Ectodermal cell (in vitro differentiated cells): ENCODE data around the gene RASSF8.

Experiments used
- H3K27ac ChIP-seq: 2 replicates; pipeline ENCODE4 v1.7.0; 2013; ENCODE audit warnings: mild to moderate bottlenecking, low read depth, low read length; ENCODE audit not compliant: insufficient read depth, poor library complexity, severe bottlenecking
- H3K27me3 ChIP-seq: 2 replicates; pipeline ENCODE4 v1.7.0; 2013; ENCODE audit warnings: mild to moderate bottlenecking, low read length; ENCODE audit not compliant: insufficient read depth, control insufficient read depth, poor library complexity, severe bottlenecking
- H3K36me3 ChIP-seq: one replicate; pipeline ENCODE4 v1.7.0; 2013; ENCODE audit warnings: low read length; ENCODE audit not compliant: control insufficient read depth, insufficient read depth
- H3K4me1 ChIP-seq: one replicate; pipeline ENCODE4 v1.7.0; 2013; ENCODE audit warnings: low read length; ENCODE audit not compliant: control insufficient read depth, insufficient read depth
- H3K4me3 ChIP-seq: 2 replicates; pipeline ENCODE4 v1.7.0; 2013; ENCODE audit warnings: low read depth, low read length, control low read depth; ENCODE audit not compliant: insufficient read depth
- H3K9me3 ChIP-seq: 2 replicates; pipeline ENCODE4 v1.7.0; 2013; ENCODE audit warnings: mild to moderate bottlenecking, low read length, moderate library complexity; ENCODE audit not compliant: control insufficient read depth
- WGBS, 2 experiments: methylation state at CpG; one replicate each; pipeline ENCODE4 v1.1.7; 2013; ENCODE audit warnings: missing lambda C conversion rate in 2 of 2; 5-methylcytosine and 5-hydroxymethylcytosine counted together

RASSF8 gene

DNA sequence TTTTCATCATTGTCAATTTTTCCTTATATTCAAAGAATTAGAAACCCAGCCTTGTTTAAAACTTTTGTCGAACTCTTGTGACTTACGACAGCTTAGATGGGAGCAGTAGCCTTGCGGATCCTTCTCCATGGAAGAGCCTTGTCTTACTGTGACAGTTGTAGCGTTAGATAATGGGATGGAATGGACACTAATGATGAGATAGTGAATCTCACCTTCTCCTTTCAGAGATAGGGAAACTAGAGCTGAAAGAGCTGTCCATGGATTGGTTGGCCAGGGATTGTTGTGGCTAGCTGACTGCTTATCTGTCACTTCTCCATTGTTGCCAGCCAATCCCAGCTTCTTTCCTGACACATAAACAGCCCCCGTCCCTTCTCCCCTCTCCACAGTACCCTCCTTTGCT lies 107.0 kb downstream of the RASSF8 start:
- 96 to 98% methylated on average over 5 of the region's 5 CpGs for WGBS, 2 experiments
- Histone ChIP-seq H3K27me3 (no peaks in the 10 kb centered on the region), H3K36me3 (no peaks in the 10 kb centered on the region), H3K9me3 (no peaks in the 10 kb centered on the region), H3K4me1 (no peaks in the 10 kb centered on the region), H3K27ac (no peak overlapping the region), H3K4me3 (no peak overlapping the region)

DNA sequence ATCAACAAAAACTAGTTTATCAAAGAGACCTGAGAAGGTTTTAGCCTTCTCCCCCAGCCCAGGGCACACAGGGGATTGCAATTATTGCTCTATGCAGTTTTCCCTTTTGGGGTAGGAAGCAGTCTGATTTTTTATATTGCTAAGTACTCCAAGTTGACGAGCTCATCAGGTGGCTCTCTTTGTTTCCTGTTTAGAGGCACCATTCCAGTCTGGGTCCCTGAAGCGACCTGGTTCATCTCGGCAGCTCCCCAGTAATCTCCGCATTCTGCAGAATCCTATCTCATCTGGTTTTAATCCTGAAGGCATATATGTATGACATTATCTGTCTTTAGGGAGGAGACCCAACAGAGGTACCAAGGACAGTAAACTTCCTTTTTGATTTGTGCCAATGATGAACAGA lies 110.0 kb downstream of the RASSF8 start:
- no peaks in the 10 kb centered on the region for H3K4me1 ChIP-seq
- 81 to 86% methylated on average over 4 of the region's 4 CpGs for WGBS, 2 experiments
- no peaks in the 10 kb centered on the region for H3K27me3 ChIP-seq
- H3K4me3 ChIP-seq, result no peak overlapping the region
- H3K9me3 ChIP-seq, result no peaks in the 10 kb centered on the region
- no peak overlapping the region for H3K27ac ChIP-seq
- H3K36me3 ChIP-seq, result no peaks in the 10 kb centered on the region

DNA sequence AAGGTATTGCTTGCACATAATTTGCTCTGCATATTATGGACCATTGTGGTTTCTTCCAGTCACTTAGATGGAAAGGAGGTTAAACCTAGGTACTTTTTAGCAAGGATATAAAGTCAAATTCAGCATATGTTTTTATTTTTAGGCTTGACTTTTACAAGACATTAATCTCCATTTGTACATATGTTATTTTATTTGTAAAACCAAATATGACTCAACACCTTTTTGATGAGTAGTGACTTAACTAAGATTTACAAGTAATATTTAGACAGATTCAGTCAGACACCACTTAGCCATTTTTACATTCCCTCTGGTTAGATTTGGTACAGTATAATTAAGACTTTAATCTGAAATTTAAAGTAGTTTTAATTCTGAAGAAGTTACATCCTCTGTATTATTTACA lies 111.3 kb downstream of the RASSF8 start:
- H3K27me3 ChIP-seq, result no peaks in the 10 kb centered on the region

DNA sequence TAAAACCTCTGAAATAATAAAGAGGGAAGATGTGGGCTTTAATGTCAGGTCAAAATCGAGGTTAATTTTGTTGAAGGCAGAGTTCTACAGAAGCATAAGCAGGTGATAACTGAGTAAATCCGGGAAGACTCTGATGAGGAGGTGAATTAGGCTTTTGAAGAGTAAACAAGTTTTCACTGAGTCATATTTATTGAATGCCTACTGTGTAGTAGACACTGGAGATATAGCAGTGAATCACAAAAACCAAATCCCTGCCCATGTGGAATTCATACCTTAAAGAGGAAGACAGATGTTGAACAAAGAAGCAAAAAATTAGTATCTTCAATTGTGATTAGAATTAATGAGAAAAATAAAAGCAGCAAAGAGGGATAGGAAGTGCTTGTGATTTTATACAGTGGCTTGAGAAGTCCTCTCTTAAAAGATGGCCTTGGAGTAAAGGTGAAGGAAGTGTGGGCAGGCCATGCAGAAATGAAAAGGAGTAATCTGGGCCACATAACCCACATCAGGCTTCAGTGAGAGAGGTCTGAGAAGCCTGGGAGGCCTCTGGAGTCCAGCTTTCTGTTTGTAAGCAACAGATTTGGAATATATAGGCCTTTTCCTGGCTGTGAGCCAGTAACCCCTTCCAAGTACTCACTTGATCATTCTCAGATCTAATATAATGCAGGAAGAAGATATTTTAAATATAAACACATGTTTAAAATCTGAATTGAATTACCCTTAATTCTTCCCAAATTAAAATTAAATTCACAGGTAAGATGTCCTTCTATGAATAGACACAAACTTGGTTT lies 119.6 kb downstream of the RASSF8 start:
- Histone ChIP-seq H3K9me3 (no peaks in the 10 kb centered on the region), H3K27ac (no peak overlapping the region), H3K27me3 (no peaks in the 10 kb centered on the region), H3K36me3 (no peaks in the 10 kb centered on the region), H3K4me3 (no peak overlapping the region), H3K4me1 (no peaks in the 10 kb centered on the region)
- 92 to 95% methylated on average over 2 of the region's 2 CpGs for WGBS, 2 experiments

More for the DNA sequence above, 111.3 kb downstream of the RASSF8 start:
- H3K4me1 ChIP-seq, result no peaks in the 10 kb centered on the region
- no peaks in the 10 kb centered on the region for H3K9me3 ChIP-seq
- H3K36me3 ChIP-seq, result no peaks in the 10 kb centered on the region
- no peak overlapping the region for H3K4me3 ChIP-seq
- H3K27ac ChIP-seq, result no peak overlapping the region

DNA sequence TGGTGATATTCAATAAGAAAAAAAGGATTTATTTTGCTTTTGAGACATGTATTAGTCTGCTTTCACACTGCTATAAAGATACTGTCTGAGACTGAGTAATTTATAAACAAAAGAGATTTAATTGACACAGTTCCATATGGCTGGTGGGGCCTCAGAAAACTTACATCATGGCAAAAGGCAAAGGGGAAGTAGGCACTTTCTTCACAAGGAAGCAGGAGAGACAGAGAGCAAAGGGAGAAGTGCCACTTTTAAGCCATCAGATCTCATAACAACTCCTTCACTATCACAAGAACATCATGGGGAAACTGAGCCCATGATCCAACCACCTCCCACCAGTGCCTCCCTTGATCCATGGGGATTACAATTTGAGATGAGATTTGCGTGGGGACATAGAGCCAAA lies 122.4 kb downstream of the RASSF8 start:
- H3K27me3 ChIP-seq, result no peaks in the 10 kb centered on the region
- WGBS, 2 experiments, result 95 to 96% methylated on average over 1 of the region's 1 CpG
- H3K36me3 ChIP-seq, result no peaks in the 10 kb centered on the region
- no peaks in the 10 kb centered on the region for H3K9me3 ChIP-seq
- H3K27ac ChIP-seq, result no peak overlapping the region
- no peak overlapping the region for H3K4me3 ChIP-seq
- H3K4me1 ChIP-seq, result no peaks in the 10 kb centered on the region

DNA sequence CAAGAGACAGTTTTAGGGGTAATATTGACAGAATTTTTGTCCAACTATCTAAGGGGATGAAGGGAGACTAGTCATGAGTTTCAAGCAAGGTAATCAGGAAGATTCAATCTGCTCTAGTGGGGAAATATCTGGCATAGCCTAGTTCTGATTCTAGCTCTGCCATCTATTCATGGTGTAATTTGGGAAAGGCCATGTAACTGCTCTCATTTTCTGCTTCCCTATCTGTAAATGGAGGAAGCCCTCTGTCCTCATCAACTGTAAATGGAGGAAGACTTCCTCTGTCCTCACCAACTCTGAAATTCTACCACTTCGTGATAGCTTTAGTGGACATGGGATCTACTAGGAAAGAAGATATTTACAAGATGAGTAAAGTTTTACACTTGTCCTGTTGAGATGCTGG lies 128.5 kb downstream of the RASSF8 start:
- no peak overlapping the region for H3K27ac ChIP-seq
- no peak overlapping the region for H3K4me3 ChIP-seq
- H3K9me3 ChIP-seq, result no peaks in the 10 kb centered on the region
- H3K4me1 ChIP-seq, result no peaks in the 10 kb centered on the region
- WGBS, 2 experiments, result 89 to 100% methylated on average over 1 of the region's 1 CpG
- H3K36me3 ChIP-seq, result no peaks in the 10 kb centered on the region
- no peaks in the 10 kb centered on the region for H3K27me3 ChIP-seq

DNA sequence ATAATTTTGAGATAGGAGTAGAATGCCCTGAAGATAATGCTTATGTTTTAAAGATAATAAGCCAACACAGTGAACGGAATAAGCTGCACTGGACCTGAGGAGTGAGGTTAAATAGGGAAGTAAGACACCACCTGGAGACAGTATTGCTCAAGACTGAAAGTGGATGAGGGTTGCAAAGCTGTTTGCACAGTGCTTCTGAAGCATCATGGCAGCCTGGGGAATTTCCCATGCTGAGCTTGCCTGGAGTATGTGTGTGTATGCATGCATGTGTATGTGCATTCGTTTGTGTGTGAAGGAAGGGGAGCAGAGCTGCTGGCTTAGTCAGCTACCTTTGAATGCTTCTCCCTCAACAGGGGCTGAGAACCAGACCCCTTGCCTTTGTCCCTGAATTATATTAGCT lies 130.5 kb downstream of the RASSF8 start:
- H3K4me1 ChIP-seq, result no peaks in the 10 kb centered on the region

DNA sequence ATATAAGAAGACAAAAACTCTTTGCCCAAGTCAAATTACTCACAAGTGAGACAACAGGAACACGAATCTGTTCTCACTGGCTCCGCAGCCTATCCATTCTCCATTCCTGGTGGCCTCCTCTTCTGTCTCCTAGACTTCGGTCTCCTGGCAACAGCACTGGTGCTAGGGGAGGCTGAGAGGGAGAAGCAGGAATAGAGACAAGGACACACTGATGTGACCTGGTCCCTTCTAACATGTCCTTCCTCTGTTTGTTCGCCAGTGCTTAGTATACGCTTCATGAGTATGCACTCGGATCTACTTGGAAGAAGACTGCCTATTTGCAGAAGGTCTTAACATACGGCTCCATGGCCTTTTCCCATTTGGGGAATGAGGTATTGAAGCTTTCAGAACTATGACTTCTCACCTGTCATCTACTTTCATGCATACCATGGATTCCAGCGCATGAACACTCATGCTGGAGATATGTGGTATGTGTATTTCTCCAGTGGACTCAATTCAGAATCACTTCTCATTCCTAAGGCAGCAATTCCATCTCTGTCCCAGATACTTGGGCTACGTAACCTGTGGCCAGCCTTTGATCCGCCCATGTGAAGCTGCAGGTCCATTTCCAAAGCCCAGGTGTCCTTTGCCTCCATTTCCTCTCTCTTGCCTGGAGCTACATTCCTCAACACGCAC lies 132.5 kb downstream of the RASSF8 start:
- no peaks in the 10 kb centered on the region for H3K36me3 ChIP-seq
- no peak overlapping the region for H3K4me3 ChIP-seq
- H3K9me3 ChIP-seq, result no peaks in the 10 kb centered on the region
- no peak overlapping the region for H3K27ac ChIP-seq
- WGBS, 2 experiments, result 89% methylated on average over 10 to 11 of the region's 11 CpGs
- H3K4me1 ChIP-seq, result no peaks in the 10 kb centered on the region
- H3K27me3 ChIP-seq, result no peaks in the 10 kb centered on the region

More for the DNA sequence above, 130.5 kb downstream of the RASSF8 start:
- Histone ChIP-seq H3K27ac (no peak overlapping the region), H3K9me3 (no peaks in the 10 kb centered on the region), H3K4me3 (no peak overlapping the region), H3K27me3 (no peaks in the 10 kb centered on the region), H3K36me3 (no peaks in the 10 kb centered on the region)
- 82 to 89% methylated on average over 2 of the region's 2 CpGs for WGBS, 2 experiments

DNA sequence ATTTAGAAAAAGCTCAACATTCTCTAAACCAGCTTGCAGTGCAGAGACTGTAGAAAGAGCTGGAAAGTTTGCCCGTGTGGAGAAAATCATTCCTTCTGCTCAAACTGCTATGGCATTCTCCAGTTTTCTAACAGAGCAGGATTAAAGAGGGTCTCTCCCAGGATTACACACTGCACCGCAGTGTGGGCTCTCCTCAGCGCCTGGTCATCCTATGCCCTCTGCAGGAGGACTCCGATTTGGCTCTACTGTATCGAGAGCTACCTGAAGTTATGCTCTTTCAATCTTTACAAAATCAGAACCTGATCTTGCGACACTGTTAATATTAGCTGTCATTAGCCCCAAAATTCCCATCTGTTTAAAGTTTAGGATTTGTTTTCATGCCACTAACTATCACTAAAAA lies 133.3 kb downstream of the RASSF8 start:
- Histone ChIP-seq H3K27me3 (no peaks in the 10 kb centered on the region), H3K4me1 (no peaks in the 10 kb centered on the region), H3K4me3 (no peak overlapping the region), H3K36me3 (no peaks in the 10 kb centered on the region), H3K27ac (no peak overlapping the region), H3K9me3 (no peaks in the 10 kb centered on the region)
- WGBS, 2 experiments, result 66 to 71% methylated on average over 6 of the region's 6 CpGs

DNA sequence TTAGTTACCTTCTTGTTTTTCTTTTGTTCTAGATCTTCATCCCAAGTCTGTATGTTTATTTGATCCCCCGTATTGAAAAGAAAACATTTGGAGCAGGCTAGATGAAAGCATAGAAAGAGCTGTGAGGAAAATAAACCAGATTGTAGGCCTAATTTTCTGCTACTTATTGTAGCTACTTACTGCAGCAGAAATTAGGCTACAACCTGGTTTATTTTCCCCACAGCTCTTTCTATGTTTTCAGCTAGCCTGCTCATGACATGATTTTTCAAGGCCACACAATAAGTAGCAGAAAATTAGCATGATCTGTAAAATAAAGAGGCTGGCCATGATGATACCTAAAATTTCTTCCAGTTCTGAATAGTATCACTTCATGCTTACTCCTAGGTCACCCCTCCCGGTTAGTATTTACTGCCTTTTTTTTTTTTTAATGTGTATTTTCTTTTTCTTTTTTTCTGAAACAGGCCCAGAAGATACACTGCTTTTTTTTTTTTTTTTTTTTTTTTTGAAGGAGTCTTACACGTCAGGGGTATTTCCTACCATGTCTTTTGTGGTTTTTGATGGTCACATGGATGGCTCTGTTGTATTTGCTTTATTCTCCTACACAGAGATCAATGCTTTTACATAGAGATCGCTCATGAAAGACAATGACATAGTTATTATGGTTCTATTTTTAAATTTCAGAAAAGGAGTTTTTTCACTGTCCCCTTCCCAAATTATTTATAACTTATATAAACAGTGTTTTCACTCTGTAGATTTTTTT lies 134.0 kb downstream of the RASSF8 start:
- Histone ChIP-seq H3K9me3 (no peaks in the 10 kb centered on the region), H3K27ac (no peak overlapping the region), H3K4me3 (no peak overlapping the region), H3K27me3 (no peaks in the 10 kb centered on the region), H3K36me3 (no peaks in the 10 kb centered on the region), H3K4me1 (no peaks in the 10 kb centered on the region)
- WGBS, 2 experiments, result 86 to 88% methylated on average over 1 to 3 of the region's 4 CpGs
